Fibroblast of pulmonary artery (primary cell): ENCODE data around the gene GRIN2A.

Source experiments
- DNase-seq: peaks from one replicate; pipeline ENCODE4 v3.0.0-alpha.2; 2010; ENCODE audit warnings: low read depth
- H3K4me3 ChIP-seq: replicated peaks from 2 replicates; pipeline ENCODE4 v1.5.1; 2011; ENCODE audit warnings: low read depth, mild to moderate bottlenecking, control low read depth, low read length, moderate library complexity
- TF ChIP-seq, protein P1 (sequence below): IDR thresholded peaks from 2 replicates; pipeline ENCODE4 v1.5.1; 2011; ENCODE audit warnings: mild to moderate bottlenecking, control low read depth, low read length, inconsistent platforms; ENCODE audit errors: missing control alignments

Gene GRIN2A

DNA sequence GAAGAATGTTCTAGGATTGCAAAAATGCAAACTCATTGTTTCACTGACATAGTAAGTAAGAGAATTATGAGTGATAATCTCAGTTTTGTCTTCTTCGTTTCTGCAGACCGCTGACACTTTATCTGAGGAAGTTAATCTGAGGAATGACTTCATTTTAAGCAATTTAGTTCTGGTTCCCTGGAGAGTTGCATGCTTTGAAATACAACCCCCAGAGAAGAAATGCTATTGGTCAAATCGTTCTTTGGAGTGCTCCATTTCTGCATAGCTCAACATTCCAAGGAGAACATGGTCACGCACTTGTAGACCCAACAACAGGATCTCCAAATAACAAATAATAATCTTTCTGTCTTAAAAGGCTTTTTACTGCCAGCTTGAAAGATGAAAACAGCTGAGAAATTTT lies 427.1 kb downstream of the GRIN2A start:
- TF ChIP-seq, protein P1, sequence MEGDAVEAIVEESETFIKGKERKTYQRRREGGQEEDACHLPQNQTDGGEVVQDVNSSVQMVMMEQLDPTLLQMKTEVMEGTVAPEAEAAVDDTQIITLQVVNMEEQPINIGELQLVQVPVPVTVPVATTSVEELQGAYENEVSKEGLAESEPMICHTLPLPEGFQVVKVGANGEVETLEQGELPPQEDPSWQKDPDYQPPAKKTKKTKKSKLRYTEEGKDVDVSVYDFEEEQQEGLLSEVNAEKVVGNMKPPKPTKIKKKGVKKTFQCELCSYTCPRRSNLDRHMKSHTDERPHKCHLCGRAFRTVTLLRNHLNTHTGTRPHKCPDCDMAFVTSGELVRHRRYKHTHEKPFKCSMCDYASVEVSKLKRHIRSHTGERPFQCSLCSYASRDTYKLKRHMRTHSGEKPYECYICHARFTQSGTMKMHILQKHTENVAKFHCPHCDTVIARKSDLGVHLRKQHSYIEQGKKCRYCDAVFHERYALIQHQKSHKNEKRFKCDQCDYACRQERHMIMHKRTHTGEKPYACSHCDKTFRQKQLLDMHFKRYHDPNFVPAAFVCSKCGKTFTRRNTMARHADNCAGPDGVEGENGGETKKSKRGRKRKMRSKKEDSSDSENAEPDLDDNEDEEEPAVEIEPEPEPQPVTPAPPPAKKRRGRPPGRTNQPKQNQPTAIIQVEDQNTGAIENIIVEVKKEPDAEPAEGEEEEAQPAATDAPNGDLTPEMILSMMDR = no peak
- no peak for DNase-seq
- H3K4me3 ChIP-seq = no peak overlapping the region

DNA sequence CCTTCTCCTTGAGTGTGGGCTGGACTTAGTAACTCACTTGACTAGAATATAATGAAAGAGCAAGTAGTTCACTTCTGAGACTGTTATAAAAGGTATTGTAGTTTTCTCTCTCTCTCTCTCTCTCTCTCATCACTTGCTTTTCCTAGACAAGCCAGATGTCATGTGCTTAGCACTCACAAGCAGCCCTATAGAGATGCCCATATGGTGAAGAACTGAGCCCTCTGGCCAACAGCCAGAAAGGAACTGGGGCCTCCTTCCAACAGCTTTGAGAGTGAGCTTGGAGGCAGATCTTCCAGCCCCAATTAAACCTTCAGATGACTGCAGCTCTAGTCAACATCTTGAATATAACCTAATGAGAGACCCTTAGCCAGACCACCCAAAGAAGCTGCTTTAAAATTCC lies 440.5 kb downstream of the GRIN2A start:
- DNase-seq = no peak
- TF ChIP-seq, protein P1 = no peak
- no peak overlapping the region for H3K4me3 ChIP-seq

DNA sequence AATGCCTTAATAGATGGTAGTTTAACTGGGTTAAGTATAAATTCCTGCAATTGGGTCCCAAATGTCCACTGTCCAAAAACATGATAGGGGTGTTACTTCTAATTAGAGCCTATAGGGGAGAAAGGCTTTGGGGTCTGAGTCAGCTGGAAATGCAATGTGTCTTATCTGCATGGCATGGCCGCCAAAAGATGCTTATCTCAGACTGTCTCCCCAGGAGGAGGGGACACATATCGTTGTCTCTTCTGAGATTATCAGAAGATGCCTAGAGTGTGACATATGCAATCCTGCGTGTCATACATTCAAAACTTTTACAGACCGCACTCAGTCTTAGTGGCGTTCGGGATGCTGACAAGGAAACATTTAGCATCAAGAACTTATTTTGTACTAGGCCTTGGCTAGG lies 442.9 kb downstream of the GRIN2A start:
- no peak overlapping the region for H3K4me3 ChIP-seq
- TF ChIP-seq, protein P1 = no peak
- no peak for DNase-seq

DNA sequence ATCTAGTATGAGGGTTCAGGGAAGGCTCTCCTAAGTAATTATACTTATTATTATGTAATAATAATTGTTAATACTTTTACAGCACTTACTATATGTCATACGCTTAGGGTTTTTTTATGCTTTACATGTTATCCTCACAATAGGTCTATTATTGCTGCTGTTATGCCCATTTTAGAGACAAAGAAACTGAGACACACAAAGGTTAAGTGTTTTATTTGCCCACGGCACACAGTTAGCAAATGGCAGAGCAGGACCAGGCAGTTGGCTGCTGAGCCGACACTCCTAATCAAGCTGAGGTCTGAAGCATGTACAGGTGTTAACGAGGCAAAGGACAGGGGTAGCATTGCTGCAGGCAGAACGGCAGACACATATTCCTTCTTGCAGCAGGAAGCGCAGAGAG lies 443.5 kb downstream of the GRIN2A start:
- no peak for DNase-seq
- TF ChIP-seq, protein P1 = no peak

DNA sequence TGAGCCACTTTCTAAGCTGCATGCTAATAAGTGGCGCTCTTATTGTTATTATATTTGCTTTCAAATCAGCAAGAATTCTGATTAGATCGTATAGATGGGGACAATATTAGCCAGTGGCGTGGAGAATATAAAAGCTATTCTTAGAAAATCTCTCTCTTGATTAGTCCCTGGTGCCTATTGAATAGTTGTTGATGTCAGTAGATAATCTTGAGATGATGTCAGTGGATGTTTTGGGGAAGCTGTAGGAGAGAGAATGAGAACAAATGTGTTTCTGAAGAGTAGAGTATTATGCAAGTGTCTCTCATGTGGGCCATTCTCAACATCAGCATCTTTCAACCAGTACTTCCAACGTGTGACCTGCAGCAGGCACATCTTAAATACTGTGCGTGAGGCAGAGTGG lies 445.7 kb downstream of the GRIN2A start:
- TF ChIP-seq, protein P1 = no peak
- no peak for DNase-seq
- no peak overlapping the region for H3K4me3 ChIP-seq

More for the DNA sequence above, 443.5 kb downstream of the GRIN2A start:
- H3K4me3 ChIP-seq = no peak overlapping the region

DNA sequence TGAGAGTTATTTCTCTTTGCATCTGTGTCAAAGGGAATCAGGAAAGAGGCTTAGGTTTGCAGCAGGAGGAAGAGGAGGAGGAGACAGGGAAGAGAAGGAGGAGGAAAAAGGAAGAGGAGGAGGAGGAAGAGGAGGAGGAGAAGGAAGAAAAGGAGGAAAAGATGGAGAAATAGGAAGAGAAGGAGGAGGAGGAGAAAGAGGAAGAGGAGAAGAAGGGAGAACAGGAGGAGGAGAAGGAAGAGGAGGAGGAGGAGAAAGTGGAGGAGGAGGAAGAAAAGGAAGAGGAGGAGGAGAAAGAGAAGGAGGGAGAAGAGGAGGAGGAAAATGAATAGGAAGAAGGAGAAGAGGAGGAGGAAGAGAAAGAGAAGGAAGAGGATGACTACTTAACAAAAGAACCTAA lies 459.1 kb downstream of the GRIN2A start:
- H3K4me3 ChIP-seq = no peak overlapping the region
- TF ChIP-seq, protein P1 = no peak
- DNase-seq = no peak

DNA sequence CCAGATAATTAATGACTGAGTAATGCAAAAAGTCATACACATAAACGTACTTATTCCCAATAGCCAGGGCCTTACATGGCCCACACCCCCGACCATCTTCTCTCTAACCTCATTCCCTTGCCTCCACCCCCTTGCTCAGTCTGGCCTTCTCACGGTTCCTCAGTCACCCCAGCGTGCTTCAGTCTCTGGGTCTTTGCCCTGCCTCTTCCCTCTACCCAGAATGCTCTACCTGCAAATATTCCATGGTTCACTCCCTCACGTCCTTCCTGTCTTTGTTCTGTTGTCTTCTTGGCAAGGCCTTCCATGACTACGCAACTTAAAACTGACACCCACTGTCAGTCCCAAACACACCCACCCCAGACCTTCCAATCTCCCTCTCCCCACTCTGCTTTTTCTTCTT lies 468.3 kb downstream of the GRIN2A start:
- DNase-seq = no peak
- TF ChIP-seq, protein P1 = no peak
- no peak overlapping the region for H3K4me3 ChIP-seq
